T-helper 1 cell (primary cell): ENCODE results near the gene SHROOM1.
A peak's percentile ranks its signal among the peaks of the same experiment; 100 is the strongest.

Experiments
- DNase-seq, 5 donors: peaks; one replicate each; pipeline ENCODE4 v3.0.0-alpha.2; 2012 to 2020

Gene SHROOM1

GRCh38 chr5:132777209-132778069 is 53.0 kb downstream of the SHROOM1 start, which contains the start of gene SEPTIN8:
TSS of gene SEPTIN8 (minus strand) at chr5:132777239. CDS start at chr5:132777137, 102 bp downstream.
- DNase-seq = peak; percentile 18 to 44 (median 23)

DNA sequence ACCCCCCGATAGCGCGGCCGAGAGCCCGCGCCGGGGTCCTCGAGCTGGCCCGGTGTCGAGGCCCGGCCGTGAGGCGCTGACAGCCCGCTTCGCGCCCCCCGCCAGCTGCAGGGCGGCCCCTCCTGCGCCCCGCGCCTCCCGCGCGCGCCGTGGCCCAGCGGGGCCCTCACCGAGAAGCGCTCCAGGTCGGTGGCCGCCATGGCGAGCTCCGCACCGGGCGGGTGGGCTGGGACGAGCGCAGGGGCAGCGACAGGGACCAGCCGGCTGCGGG is 53.6 kb downstream of the SHROOM1 start:
- DNase-seq = no peak

DNA sequence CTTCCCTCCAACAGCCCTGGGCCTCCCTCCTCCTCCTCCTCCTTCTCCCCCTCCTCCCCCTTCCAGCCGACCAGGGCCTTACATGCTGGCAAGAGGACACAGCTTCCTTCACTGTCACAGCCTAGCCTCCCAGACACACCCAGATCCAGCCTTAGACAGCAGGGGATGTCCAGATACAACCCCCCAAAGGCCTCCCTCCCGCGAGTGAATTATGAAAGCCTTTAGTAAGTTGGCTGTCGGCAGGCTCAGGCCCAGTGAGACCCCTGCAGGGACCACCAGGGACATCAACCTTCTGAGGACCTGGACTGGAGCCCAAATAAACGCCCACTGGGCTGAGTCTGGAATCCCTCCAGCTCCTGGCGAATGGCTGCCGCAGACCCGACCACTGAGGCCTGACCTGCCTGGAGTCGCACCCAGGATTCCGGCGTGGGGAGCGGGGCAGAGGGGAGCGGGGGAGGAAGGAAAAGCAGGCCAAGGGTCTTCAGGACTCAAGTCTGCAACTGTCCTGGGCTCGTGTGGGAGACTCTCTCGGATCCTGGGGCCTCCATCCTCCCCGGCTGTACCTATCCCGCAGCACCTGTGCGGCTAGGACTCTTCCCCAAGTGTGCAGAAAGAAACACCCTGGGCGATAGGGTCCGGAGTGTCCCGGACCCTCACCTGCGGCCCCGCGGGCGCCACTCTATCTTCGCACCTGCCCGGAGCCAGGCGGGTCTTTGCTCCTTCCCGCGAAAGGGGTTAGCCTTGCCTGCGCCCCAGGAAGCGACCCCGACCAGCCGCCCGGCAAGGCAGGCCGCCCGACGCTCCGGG is 54.1 kb downstream of the SHROOM1 start:
- no peak for DNase-seq

GRCh38 chr5:132775476-132775961 is 54.9 kb downstream of the SHROOM1 start:
- DNase-seq = no peak

GRCh38 chr5:132774896-132775295 is 55.6 kb downstream of the SHROOM1 start:
- no peak for DNase-seq

DNA sequence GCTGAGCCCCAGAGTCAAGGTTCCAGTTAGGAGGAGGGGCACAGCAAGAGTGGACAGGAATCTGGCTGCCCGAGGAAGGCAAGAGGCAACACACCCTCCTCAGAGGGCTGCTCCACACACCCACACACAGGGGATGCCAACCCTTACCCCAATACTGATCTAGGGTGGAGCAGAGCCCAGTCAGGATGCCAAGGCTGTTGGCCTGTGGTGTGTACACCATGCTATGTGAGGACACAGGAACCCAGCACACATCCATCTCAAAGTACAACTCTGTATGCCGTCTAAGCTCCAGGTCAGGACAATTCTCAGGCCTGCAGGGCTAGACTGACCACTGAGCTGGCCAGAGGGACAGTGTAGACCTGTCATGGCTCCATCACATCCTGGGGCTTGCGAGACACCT is 56.0 kb downstream of the SHROOM1 start:
- no peak for DNase-seq

DNA sequence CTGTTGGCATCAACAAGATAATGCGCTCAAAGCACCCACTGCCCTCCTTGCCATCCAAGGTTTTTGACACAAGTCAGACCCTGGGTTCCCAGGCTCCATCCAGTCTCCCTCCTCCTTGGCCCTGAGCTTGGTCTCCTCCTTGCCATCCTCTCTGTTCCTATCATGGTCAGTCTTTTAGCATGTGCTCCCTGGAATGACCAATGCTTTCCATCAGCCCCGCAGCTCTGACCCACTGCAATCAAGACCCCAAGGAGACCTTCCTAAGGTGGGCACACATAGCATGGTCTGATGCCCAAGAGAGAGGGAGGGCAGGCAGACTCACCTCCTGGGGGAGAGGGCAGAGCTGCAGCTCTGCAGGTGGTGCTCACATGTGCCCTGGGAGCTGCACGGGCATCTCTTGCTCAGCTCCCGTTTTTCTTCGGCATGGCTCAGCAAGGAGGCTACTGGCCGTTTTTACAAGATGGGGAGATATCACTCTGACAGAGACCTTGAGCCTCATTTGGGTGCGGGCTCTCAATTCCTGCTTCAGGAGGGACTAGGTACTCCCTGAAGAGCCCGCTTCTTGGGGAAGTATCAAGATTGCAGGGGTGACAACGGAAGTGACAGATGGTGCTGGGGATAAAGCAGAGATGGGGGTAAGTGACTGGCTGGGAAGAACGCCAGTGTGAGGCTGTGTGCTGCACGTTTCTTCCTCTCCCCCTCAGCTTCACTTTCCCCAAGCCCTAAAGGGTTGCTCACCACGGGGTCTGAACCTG is 56.7 kb downstream of the SHROOM1 start:
- DNase-seq = no peak

GRCh38 chr5:132773114-132773513 is 57.3 kb downstream of the SHROOM1 start:
- DNase-seq = no peak

GRCh38 chr5:132772291-132773070 is 58.0 kb downstream of the SHROOM1 start:
- no peak for DNase-seq
